ENCODE measurements around the gene DHRSX. TPM values are rescaled to one million over a fixed set of nuclear protein-coding genes. Genes with fewer than 3 reads are reported as not detected.

Gene DHRSX
- total and polyA plus RNA-seq, 7 donors, result 5.6 to 19.3 (median 9.6) TPM

DNA sequence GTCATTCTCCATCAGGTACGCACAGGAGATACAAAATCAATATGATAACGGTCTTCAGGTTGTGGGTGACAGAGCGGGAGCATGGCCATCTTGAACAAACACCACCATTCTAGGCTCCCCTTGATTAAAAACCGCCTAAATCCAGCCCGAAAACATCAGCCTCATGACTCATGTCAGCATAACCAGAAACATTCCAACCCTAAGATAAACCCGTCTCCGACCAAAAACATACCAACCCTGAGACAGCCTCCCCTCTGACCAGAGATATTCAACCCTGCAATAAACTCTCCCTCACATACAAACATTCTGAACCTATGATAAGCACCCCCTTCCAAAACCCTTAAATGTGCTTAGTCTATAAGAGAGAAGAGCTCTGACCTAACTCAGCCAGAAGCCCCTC is 157.9 kb downstream of the DHRSX start:
- Histone ChIP-seq H3K27ac (peak overlapping the region; percentile 83), H3K36me3 (ENCODE audit: insufficient read depth in 1 of 2, low read depth in 1 of 2) (no peaks in the 10 kb centered on the region), H3K27me3 (ENCODE audit: insufficient read depth in 3 of 3, low read length in 2 of 3) (no peaks in the 10 kb centered on the region), H3K4me1 (no peaks in the 10 kb centered on the region), H3K4me3 (no peak overlapping the region), H3K9me3 (no peaks in the 10 kb centered on the region)
- DNase-seq (no peak), ATAC-seq (no peak)
- 88 to 91% (median 89%) methylated on average over 7 of the region's 7 CpGs for WGBS, 3 donors
- intact Hi-C loops (cut with DNase I), result no loop called here
- TF ChIP-seq CTCF (IDR thresholded peaks at IDR 0.05), result no peak

DNA sequence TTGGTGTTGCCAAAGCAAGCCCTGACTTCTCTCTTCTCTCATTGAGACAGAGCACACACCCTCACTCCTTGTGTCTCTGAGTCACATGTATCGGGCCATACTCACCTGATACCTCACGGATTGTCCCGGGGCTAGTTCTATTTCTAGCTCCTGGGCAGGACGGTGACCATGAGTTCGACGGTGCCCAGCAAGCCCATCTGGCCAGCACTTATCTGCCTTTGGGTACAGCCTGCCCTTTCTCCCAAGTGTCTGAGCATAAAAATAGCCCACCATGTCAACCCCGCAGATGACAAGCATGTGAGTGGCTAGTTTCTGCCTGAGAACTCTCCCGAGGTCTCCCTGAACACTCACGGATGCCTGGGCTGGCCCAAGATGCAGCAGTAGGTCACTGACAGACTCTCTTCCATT is 158.5 kb downstream of the DHRSX start:
- intact Hi-C loops (cut with DNase I), result no loop called here
- WGBS, 3 donors, result 37 to 56% (median 48%) methylated on average over 9 of the region's 9 CpGs
- DNase-seq (peak; percentile 53 to 75), ATAC-seq (peak; percentile 97 to 99 (median 98))
- no peaks in the 10 kb centered on the region for H3K36me3 ChIP-seq (ENCODE audit: insufficient read depth in 1 of 2, low read depth in 1 of 2)
- no peaks in the 10 kb centered on the region for H3K27me3 ChIP-seq (ENCODE audit: insufficient read depth in 3 of 3, low read length in 2 of 3)
- H3K9me3 ChIP-seq, result no peaks in the 10 kb centered on the region
- no peak for TF ChIP-seq CTCF (IDR thresholded peaks at IDR 0.05)
- no peaks in the 10 kb centered on the region for H3K4me1 ChIP-seq
- H3K27ac ChIP-seq, result peak overlapping the region; percentile 83
- no peak overlapping the region for H3K4me3 ChIP-seq

DNA sequence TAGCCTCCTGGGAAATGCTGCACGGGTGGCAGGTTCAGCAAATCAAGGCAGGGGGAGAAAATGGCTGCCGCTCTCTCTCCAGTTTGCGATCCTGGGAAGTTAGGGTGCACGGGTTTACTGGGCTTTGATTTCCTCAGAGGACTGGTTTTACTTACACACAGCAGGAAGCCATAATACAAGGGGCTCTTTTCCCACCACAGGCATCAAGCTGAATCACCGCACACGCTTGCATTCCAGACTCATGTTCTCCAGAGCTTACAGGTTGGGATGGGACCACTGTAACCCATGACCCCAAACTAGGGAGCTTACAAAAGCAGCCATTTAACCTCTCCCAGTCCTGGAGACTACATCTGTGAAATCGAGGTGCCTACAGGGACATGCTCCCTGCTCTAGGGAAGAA is 159.8 kb downstream of the DHRSX start:
- H3K4me3 ChIP-seq, result no peak overlapping the region
- no peaks in the 10 kb centered on the region for H3K9me3 ChIP-seq
- no peaks in the 10 kb centered on the region for H3K36me3 ChIP-seq (ENCODE audit: insufficient read depth in 1 of 2, low read depth in 1 of 2)
- no peaks in the 10 kb centered on the region for H3K27me3 ChIP-seq (ENCODE audit: insufficient read depth in 3 of 3, low read length in 2 of 3)
- H3K4me1 ChIP-seq, result no peaks in the 10 kb centered on the region
- intact Hi-C loops (cut with DNase I), result no loop called here
- no peak overlapping the region for H3K27ac ChIP-seq
- DNase-seq (no peak), ATAC-seq (no peak)
- WGBS, 3 donors, result 88 to 89% (median 88%) methylated on average over 7 of the region's 7 CpGs
- TF ChIP-seq CTCF (IDR thresholded peaks at IDR 0.05), result no peak

DNA sequence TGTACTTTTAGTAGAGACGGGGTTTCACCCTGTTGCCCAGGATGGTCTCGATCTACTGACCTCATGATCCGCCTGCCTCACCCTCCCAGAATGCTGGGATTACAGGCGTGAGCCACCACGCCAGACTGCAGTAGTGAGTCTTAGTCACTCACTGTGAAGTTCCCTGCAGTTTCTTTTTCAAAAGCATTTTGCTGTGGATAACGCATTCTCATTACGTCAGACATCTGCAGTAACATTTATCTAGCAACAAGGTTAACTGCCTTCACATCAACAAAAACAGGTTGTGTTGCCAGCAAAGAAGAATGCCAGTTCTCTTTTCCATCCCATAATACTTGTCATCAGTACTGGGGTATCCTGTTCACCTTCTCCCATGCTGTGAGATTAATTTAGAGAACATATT is 164.6 kb downstream of the DHRSX start:
- intact Hi-C loops (cut with DNase I), result no loop called here
- no peaks in the 10 kb centered on the region for H3K9me3 ChIP-seq
- no peak for DNase-seq
- no peak for ATAC-seq
- 85 to 90% (median 88%) methylated on average over 7 of the region's 7 CpGs for WGBS, 3 donors
- H3K4me3 ChIP-seq, result no peak overlapping the region
- H3K4me1 ChIP-seq, result no peaks in the 10 kb centered on the region
- no peaks in the 10 kb centered on the region for H3K36me3 ChIP-seq (ENCODE audit: insufficient read depth in 1 of 2, low read depth in 1 of 2)
- H3K27ac ChIP-seq, result no peak overlapping the region
- no peaks in the 10 kb centered on the region for H3K27me3 ChIP-seq (ENCODE audit: insufficient read depth in 3 of 3, low read length in 2 of 3)
- no peak for TF ChIP-seq CTCF (IDR thresholded peaks at IDR 0.05)

DNA sequence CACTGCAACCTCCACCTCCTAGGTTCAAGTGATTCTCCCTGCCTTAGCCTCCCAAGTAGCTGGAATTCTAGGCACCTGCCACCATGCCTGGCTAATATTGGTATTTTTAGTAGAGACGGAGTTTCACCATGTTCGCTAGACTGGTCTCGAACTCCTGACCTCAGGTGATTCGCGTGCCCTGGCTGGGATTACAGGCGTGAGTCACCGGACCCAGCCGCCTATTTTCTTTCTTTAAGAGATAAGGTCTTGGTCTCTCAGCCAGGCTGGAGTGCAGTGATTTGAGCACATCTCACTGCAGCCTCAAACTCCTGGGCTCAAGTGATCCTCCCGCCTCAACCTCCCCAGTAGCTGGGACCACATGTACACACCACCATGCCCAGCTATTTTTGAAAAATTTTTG is 166.5 kb downstream of the DHRSX start:
- no peaks in the 10 kb centered on the region for H3K27me3 ChIP-seq (ENCODE audit: insufficient read depth in 3 of 3, low read length in 2 of 3)
- no peaks in the 10 kb centered on the region for H3K9me3 ChIP-seq
- WGBS, 3 donors, result 93 to 95% (median 93%) methylated on average over 9 of the region's 9 CpGs
- no peak for DNase-seq
- intact Hi-C loops (cut with DNase I), result no loop called here
- no peaks in the 10 kb centered on the region for H3K4me1 ChIP-seq
- no peak for ATAC-seq
- no peaks in the 10 kb centered on the region for H3K36me3 ChIP-seq (ENCODE audit: insufficient read depth in 1 of 2, low read depth in 1 of 2)
- no peak overlapping the region for H3K27ac ChIP-seq
- no peak overlapping the region for H3K4me3 ChIP-seq
- TF ChIP-seq CTCF (IDR thresholded peaks at IDR 0.05), result no peak

Data from psoas muscle (tissue), 8 donors.